Body of pancreas (tissue), 4 donors: ENCODE data around the gene PRKACA.
A peak's percentile ranks its signal among the peaks of the same experiment; 100 is the strongest.

ENCODE experiments used
- POLR2A ChIP-seq, 3 donors: fragments of 450-650 bp; IDR thresholded peaks; one replicate each; pipeline ENCODE4 v1.6.1; 2016; ENCODE audit warnings: antibody characterized with exemption in 3 of 3, mild to moderate bottlenecking in 2 of 3
- TF ChIP-seq, protein P1 (sequence below), 7 experiments: fragments of 450-650 bp in 4 of 7; fragments of 200-600 bp in 3 of 7; sonication (generic) in 3 of 7; IDR thresholded peaks; one replicate each; pipeline ENCODE4 v1.5.1; 2016 to 2019; ENCODE audit warnings: antibody characterized with exemption in 7 of 7

GRCh38 chr19:14072535-14073260 lies 44.9 kb downstream of the PRKACA start, which contains the start of gene MISP3:
- TF ChIP-seq, protein P1, sequence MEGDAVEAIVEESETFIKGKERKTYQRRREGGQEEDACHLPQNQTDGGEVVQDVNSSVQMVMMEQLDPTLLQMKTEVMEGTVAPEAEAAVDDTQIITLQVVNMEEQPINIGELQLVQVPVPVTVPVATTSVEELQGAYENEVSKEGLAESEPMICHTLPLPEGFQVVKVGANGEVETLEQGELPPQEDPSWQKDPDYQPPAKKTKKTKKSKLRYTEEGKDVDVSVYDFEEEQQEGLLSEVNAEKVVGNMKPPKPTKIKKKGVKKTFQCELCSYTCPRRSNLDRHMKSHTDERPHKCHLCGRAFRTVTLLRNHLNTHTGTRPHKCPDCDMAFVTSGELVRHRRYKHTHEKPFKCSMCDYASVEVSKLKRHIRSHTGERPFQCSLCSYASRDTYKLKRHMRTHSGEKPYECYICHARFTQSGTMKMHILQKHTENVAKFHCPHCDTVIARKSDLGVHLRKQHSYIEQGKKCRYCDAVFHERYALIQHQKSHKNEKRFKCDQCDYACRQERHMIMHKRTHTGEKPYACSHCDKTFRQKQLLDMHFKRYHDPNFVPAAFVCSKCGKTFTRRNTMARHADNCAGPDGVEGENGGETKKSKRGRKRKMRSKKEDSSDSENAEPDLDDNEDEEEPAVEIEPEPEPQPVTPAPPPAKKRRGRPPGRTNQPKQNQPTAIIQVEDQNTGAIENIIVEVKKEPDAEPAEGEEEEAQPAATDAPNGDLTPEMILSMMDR (IDR thresholded peaks at IDR 0.05): peak in 2 of 7 experiments; percentile 3 to 19
- TF ChIP-seq POLR2A (IDR thresholded peaks at IDR 0.05): peak; percentile 33 to 56 (median 55)
